BE2C (cell line): ENCODE measurements around the gene VEPH1.
"Not testable (repeated sequence)": the region's sequence is repeated elsewhere in the genome, so short reads cannot be mapped to it uniquely, and the experiment has no call there.

Experiments used
- DNase-seq: peaks from one replicate; pipeline ENCODE4 v3.0.0-alpha.2; 2020
- H3K27me3 ChIP-seq: fragments of 250-450 bp; sonication (Bioruptor Pico); 2 replicates; pipeline ENCODE4 v1.5.1; 2020; ENCODE audit warnings: mild to moderate bottlenecking
- H3K36me3 ChIP-seq: fragments of 250-450 bp; sonication (Bioruptor Pico); 2 replicates; pipeline ENCODE4 v1.5.1; 2020; ENCODE audit warnings: mild to moderate bottlenecking
- H3K4me1 ChIP-seq: fragments of 250-450 bp; sonication (Bioruptor Pico); 2 replicates; pipeline ENCODE4 v1.5.1; 2020
- H3K4me3 ChIP-seq: 2 replicates; pipeline ENCODE4 v1.5.1; 2011; ENCODE audit warnings: low read depth, low read length
- H3K9me3 ChIP-seq: fragments of 250-450 bp; sonication (Bioruptor Pico); 2 replicates; pipeline ENCODE4 v1.5.1; 2020
- TF ChIP-seq, protein P1 (sequence below): IDR thresholded peaks from 2 replicates; pipeline ENCODE4 v1.5.1; 2012; ENCODE audit warnings: mild to moderate bottlenecking, low read depth, low read length

VEPH1 gene

DNA sequence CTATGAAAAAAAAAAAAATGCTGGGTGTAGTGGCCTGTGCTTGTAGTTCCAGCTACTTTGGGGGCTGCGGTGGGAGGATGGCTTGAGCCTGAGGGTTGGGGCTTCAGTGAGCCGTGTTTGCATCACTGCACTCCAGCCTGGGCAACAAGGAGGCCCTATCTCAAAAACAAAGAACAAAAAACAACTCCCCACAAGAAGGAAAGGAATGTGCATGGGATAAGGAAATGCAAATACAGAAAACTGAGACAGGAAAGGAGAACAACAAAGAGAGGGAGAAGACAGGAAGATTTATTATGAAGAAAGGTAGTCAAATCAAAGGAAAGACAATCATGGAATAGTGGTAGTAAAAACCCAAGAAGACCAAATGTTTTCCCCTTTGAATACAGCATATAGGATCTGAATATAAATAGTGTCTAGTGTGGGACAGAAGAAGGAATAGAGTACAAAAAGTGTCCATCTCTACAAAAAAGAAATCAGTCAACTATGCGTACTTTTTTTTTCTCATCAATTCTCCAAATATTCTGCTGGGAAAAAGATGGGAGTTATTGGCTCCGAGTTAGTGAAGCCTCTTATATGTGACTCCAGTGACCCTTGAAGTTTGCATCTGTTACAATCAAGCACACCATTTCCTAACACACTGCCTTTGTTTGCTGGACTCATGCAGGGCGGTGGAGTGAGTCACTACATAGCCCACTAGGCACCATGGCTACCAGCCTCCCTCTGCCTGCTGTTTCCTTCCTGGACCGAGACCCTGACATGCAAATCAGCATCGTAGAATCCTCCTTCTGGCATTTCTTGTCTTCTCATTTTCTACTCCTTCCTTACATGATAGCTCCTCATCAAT, 167.8 kb downstream of the VEPH1 start:
- H3K4me1 ChIP-seq = no peaks in the 10 kb centered on the region
- H3K4me3 ChIP-seq = no peak overlapping the region
- H3K27me3 ChIP-seq = no peaks in the 10 kb centered on the region
- DNase-seq = no peak
- no peaks in the 10 kb centered on the region for H3K9me3 ChIP-seq
- no peaks in the 10 kb centered on the region for H3K36me3 ChIP-seq
- TF ChIP-seq, protein P1, sequence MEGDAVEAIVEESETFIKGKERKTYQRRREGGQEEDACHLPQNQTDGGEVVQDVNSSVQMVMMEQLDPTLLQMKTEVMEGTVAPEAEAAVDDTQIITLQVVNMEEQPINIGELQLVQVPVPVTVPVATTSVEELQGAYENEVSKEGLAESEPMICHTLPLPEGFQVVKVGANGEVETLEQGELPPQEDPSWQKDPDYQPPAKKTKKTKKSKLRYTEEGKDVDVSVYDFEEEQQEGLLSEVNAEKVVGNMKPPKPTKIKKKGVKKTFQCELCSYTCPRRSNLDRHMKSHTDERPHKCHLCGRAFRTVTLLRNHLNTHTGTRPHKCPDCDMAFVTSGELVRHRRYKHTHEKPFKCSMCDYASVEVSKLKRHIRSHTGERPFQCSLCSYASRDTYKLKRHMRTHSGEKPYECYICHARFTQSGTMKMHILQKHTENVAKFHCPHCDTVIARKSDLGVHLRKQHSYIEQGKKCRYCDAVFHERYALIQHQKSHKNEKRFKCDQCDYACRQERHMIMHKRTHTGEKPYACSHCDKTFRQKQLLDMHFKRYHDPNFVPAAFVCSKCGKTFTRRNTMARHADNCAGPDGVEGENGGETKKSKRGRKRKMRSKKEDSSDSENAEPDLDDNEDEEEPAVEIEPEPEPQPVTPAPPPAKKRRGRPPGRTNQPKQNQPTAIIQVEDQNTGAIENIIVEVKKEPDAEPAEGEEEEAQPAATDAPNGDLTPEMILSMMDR = no peak

DNA sequence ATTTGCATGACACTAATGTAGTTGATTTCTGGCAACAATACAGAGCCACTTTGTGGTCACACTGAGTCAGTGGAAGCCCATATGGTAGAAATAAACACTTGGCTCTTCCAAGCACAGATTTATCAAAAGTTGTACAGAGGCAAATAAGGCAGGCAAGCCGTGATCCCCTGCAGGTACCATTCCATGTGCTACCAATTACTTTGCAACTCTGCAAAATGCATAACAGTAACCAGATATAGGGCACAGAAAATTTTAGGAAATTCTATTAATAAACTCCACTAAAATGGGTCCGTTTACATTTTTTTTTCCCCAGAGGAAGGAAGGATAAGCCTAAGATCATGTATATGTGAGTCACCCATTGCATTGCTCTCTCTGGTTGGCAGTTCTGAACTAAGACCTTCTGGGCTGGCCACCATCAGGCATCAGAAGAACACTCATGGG, 169.6 kb downstream of the VEPH1 start:
- DNase-seq = no peak
- no peaks in the 10 kb centered on the region for H3K4me1 ChIP-seq

DNA sequence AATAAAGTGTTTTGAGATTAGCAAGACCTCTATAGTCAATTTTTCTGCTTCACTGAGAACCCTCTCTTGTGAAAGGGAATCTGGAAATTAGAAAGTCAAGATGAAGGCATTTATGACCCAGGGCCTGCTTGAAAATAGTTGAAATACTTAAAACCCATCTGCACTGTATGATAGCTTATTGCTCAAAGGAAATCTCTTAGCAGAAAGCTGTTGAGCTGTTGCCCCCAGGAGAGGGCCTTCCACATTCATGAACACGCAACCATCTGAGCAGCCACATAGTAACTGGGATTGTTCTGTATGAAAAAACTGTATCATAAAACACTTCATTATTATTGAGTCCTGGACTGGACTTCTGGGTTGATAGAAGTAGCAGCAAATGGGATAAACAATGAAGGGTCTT, 173.0 kb downstream of the VEPH1 start:
- TF ChIP-seq, protein P1 = no peak
- Histone ChIP-seq H3K36me3 (no peaks in the 10 kb centered on the region), H3K9me3 (no peaks in the 10 kb centered on the region), H3K4me3 (no peak overlapping the region), H3K4me1 (no peaks in the 10 kb centered on the region), H3K27me3 (no peaks in the 10 kb centered on the region)
- DNase-seq = no peak

More for the DNA sequence above, 169.6 kb downstream of the VEPH1 start:
- Histone ChIP-seq H3K4me3 (no peak overlapping the region), H3K9me3 (no peaks in the 10 kb centered on the region), H3K27me3 (no peaks in the 10 kb centered on the region), H3K36me3 (no peaks in the 10 kb centered on the region)
- TF ChIP-seq, protein P1 = no peak

DNA sequence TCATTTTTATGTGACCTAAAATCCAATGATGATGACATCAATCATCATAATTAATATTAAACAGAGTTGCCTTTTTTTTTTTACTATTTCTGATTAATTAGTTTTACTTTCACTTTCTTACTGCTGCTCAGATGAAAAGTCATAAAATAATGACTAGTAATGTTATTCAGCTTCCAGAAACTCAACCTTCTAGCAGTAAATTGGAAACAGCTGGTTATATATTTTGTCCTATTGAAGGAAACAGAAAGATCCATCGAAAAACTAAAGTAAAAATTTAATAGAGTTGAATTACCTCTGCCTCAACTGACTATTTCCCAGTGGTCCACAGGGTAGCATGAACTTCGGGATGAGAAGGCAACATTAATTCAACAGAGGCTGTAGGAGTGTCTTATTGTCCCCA, 173.7 kb downstream of the VEPH1 start:
- TF ChIP-seq, protein P1 = no peak
- H3K27me3 ChIP-seq = no peaks in the 10 kb centered on the region
- no peaks in the 10 kb centered on the region for H3K4me1 ChIP-seq
- no peaks in the 10 kb centered on the region for H3K36me3 ChIP-seq
- H3K4me3 ChIP-seq = no peak overlapping the region
- no peaks in the 10 kb centered on the region for H3K9me3 ChIP-seq
- DNase-seq = no peak

DNA sequence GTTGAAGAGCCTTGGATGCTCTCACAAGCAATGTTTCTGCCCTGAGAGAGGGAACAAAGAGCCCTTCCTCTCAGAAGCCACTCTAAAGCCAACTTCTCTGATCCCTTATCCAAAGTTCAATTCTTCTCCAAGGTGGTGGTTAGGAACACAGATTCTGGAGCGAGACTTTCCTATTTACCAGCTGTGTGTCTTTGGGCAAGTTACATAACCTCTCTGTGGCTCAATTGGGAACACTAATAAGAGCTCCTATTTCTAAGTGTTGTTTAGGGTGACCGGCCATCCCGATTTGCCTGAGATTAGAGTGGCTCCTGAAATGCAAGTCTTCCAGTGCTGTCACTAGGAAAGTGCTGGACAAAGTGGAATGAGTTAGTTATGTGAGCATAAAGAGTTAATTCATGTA, 175.4 kb downstream of the VEPH1 start:
- no peaks in the 10 kb centered on the region for H3K36me3 ChIP-seq

DNA sequence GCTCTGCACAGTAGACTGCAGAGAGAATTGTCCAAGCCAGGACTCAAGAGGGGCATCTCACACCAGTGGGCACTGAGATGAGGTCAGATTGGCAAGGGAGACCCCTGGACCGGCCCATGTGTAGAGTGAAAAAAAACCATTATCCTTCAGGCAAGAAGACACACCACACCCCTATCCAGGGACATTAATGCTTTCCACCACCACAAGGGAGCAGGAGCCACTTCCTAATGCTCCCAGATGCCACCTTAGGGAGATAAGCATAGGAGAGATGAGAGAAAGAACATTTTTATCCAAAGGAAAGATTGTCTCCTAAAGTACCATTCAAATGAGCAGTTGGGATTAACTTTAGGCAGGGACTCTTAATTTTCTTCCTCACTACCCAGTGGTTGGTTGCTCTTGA, 176.2 kb downstream of the VEPH1 start:
- no peak for DNase-seq
- H3K9me3 ChIP-seq = no peaks in the 10 kb centered on the region
- TF ChIP-seq, protein P1 = no peak
- no peak overlapping the region for H3K4me3 ChIP-seq
- no peaks in the 10 kb centered on the region for H3K4me1 ChIP-seq
- H3K36me3 ChIP-seq = no peaks in the 10 kb centered on the region
- no peaks in the 10 kb centered on the region for H3K27me3 ChIP-seq

More for the DNA sequence above, 175.4 kb downstream of the VEPH1 start:
- Histone ChIP-seq H3K4me1 (no peaks in the 10 kb centered on the region), H3K27me3 (no peaks in the 10 kb centered on the region), H3K9me3 (no peaks in the 10 kb centered on the region), H3K4me3 (no peak overlapping the region)
- TF ChIP-seq, protein P1 = no peak
- no peak for DNase-seq

DNA sequence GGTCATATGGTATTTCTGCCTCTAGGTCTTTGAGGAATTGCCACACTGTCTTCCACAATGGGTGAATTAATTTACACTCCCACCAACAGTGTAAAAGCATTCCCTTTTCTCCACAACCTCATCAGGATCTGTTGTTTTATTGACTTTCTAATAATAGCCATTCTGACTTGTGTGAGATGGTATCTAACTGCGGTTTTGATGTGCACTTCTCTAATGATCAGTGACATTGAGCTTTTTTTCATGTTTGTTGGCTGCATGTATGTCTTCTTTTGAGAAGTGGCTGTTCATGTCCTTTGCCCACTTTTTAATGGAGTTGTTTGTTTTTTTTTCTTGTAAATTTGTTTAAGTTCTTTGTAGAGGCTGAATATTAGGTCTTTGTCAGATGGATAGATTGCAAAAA, 178.3 kb downstream of the VEPH1 start:
- H3K36me3 ChIP-seq, DNase-seq, H3K4me3 ChIP-seq, H3K4me1 ChIP-seq, H3K9me3 ChIP-seq, H3K27me3 ChIP-seq: not testable (repeated sequence)
